Measurements from ENCODE around the gene SEMA6B.

The SEMA6B gene

DNA sequence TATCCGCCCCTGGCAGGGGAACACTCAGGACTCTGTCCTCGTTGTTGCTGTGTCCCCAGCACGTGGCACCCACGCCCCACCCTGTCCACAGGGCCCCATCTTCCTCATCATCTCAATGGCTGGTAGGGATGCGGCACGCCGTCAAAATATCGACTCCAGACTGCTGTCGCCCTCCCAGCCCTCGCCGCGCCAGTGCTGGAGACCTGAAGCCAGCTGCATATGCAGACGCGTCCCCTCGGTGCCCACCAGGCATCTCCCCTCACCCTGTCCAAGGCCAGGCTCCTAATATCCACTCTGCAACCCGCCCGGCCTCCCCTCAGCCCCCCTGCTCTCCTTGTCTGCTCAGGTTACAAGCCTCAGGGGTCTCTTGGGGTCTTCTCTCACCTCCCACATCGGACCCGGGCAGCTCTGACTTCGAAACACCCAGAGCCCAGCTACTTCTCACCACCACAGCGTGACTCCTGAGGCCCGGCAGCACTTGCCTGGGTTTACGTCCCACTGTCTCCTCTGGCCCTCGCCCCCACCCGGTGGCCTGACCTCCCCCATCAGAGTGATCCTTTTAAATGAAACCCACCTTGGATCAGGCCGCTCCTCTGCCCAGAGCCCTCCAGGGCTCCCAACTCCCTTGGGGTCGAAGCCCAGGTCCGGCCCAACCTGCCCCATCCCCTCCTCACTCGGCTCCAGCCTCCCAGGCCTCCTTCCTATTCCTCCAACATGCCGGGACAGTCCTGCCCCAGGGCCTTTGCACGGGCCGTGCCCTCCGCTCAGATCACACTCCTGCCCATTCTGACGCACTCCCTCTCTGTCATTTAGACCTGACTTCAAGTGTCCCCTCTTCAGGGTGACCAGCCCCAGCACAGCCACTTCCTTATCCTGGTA lies 53.7 kb downstream of the SEMA6B start:
- DNase-seq = no peak

GRCh38 chr19:4504891-4505569 lies 54.5 kb downstream of the SEMA6B start:
- no peak for DNase-seq

DNA sequence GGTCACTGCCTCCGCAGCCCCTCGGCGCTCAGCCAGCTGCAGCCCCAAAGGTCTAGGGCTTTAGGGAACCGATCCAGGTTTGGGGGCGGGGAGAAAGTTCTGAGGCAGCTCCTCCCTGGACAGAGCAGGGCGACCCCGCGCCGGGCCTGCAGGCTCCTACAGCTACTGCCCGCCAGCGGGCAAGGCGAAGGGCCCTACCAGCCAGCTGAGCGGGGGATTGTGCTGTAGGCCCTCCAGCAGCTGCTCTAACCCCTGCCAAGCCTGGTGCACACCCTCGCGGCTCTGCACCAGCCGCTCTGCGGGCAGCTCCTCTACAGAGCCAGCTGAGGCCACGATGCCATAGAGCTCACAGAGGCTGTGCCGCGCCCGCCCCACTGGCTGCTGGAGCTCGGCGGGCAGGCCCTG lies 55.2 kb downstream of the SEMA6B start:
- no peak for DNase-seq

GRCh38 chr19:4503825-4504170 lies 55.7 kb downstream of the SEMA6B start:
- DNase-seq = no peak

DNA sequence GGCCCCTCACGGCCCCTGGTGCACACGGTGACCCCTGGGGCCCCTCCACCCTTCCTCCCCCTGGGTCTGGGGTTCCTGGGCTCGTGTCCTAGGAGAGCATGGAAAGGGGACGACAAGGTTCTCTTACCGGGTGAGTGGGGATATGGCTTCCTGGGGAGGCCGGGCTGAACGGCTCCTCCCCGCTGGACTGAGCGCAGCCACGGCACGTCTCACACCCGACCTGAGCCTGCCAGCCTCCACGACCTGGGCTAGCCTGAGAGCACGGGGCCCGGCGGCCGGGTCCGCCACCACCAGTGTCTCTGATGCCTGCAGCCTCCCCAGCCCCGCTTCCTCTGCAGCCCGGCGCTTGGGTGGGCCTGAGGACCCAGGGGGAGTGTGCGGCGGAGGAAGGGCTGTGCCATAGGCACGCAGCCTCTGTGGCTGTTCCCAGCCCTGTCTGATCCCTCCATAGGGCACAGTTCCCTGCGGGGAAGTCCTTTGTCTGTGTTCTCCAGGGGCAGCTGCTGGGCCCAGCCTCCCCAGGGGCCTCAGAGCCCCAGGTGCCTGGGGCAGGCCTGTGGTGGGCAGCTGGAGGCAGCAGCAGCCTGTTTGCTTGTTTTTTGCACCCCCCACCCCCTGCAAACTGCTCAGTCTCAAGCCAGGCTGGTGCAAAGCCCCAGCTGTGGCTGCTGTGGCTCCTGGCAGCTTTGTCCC lies 56.2 kb downstream of the SEMA6B start:
- no peak for DNase-seq

- no peak for DNase-seq
These were observed 57.0 kb downstream of the SEMA6B start for GRCh38 chr19:4502282-4503131.

GRCh38 chr19:4501691-4502090 lies 57.8 kb downstream of the SEMA6B start:
- no peak for DNase-seq

GRCh38 chr19:4500841-4501591 lies 58.5 kb downstream of the SEMA6B start:
- no peak for DNase-seq

- no peak for DNase-seq
These were observed 59.6 kb downstream of the SEMA6B start for GRCh38 chr19:4499855-4500254.

GRCh38 chr19:4499318-4499717 lies 60.2 kb downstream of the SEMA6B start:
- no peak for DNase-seq

DNA sequence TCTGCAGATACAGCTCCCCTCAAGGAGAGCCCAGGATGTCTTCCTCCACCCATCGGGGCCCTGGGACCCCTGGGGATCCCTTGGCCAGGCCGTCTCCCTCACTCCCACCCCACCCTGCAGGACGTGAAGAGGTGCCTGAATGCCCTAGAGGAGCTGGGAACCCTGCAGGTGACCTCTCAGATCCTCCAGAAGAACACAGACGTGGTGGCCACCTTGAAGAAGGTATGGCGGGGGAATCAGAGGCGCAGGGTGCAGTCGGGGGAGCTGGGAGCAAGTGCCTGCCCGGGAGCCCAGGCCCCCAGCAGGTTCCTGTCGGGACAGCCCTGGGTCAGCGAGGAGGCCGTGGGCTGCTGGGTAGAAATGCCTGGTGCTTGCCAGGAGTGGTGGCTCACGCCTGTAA lies 60.8 kb downstream of the SEMA6B start:
- DNase-seq = no peak

DNA sequence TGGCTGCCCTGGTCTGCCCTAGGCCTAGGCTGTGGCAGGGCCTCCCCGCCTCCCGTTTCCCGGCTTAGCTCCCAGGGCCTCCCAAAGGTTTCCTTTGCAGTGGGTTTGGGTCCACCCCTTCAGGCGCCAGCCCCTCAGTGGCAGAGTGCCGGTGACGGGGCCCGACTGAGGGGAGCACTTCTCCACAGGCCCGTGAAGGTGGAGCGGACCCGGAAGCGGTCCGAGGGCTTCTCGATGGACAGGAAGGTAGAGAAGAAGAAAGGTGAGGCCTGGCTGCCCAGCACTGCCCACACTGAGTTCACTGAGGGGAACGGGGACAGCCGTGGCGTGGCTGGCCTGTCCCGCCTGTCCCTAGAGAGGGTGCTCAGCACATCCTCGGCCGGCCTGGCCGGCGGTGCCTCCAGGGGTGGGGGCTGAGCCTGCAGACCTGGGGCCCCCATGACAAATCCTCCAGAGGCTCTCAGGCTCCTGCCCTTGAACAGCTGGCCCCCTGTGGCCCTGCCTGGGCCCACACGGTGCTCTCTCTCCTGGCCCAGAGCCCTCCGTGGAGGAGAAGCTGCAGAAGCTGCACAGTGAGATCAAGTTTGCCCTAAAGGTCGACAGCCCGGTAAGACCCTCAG lies 61.6 kb downstream of the SEMA6B start:
- no peak for DNase-seq

- no peak for DNase-seq
These were observed 63.2 kb downstream of the SEMA6B start for GRCh38 chr19:4496304-4496703.

- DNase-seq = no peak
These were observed 64.0 kb downstream of the SEMA6B start for GRCh38 chr19:4495471-4495870.

- no peak for DNase-seq
These were observed 64.8 kb downstream of the SEMA6B start for GRCh38 chr19:4494691-4495064.

DNA sequence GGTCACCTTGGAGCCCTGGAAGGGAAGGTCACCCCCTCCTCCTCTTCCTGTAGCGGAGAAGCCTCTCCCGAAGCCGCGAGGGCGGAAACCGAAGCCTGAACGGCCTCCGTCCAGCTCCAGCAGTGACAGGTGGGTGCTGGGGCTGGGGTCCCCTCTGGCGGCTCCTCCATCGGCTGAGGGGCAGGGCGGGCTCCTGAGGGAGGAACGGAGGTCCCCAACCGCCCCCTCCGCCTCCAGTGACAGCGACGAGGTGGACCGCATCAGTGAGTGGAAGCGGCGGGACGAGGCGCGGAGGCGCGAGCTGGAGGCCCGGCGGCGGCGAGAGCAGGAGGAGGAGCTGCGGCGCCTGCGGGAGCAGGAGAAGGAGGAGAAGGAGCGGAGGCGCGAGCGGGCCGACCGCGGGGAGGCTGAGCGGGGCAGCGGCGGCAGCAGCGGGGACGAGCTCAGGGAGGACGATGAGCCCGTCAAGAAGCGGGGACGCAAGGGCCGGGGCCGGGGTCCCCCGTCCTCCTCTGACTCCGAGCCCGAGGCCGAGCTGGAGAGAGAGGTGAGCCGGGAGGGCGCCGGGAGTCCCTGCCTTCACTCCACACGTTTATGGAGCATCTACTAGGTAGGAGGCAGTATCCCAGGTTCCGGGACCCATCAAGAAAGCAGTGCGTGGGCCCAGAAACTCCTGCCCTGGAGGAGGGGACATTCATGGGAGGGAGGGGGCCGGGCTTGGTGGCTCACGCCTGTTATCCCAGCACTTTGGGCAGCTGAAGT lies 65.4 kb downstream of the SEMA6B start:
- no peak for DNase-seq

DNA sequence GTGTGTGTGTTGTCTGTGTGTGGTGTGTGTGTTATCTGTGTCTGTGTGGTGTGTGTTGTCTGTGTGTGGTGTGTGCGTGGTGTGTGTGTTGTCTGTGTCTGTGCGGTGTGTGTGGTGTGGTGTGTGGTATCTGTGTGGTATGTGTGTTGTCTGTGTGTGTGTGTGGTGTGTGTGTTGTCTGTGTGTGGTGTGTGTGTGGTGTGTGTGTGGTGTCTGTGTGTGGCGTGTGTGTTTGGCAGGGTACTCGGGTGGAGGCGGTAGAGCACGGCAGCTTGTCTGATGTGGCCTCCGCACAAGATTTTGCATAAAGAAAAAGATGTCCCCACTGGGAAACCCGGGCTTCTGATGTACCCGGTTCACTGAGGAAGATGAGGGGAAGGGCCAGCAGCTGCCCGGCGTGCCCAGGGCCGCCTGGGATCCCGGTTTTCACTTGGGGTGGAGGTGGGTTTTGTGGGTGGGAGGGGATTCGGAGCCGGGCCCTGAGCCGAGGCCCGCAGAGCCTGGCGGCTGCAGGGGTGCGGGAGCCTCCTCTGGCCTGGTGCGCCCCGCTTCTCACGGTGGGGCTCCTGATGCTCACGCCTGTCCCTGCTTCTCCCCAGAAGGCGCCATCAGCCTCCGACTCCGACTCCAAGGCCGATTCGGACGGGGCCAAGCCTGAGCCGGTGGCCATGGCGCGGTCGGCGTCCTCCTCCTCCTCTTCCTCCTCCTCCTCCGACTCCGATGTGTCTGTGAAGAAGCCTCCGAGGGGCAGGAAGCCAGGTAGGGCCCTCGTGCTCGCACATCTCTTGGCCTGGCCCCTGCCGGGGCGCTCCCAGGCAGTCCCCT lies 66.2 kb downstream of the SEMA6B start:
- DNase-seq = no peak
